ENCODE data around the gene VWA3B.

DNA sequence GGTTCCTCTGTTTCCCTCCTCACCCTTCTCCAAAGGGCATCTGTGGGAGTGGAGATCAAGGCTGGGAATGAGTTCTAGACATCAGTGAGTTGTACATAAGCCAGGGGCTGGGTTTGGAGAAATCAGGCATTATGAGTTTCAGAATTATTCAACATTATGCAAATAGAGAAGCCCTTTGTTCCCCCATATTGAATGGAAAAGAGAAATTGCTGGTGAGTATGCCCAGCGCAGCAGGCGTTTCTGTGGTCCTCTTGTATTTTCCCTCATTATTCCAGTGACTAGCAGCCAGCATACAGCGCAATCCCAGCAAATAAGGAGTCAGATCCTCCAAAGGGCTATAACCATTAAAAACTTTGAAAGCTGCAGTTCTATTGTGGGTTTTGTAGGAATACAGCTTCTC, 94.4 kb downstream of the VWA3B start:
- TF ChIP-seq, protein P1, sequence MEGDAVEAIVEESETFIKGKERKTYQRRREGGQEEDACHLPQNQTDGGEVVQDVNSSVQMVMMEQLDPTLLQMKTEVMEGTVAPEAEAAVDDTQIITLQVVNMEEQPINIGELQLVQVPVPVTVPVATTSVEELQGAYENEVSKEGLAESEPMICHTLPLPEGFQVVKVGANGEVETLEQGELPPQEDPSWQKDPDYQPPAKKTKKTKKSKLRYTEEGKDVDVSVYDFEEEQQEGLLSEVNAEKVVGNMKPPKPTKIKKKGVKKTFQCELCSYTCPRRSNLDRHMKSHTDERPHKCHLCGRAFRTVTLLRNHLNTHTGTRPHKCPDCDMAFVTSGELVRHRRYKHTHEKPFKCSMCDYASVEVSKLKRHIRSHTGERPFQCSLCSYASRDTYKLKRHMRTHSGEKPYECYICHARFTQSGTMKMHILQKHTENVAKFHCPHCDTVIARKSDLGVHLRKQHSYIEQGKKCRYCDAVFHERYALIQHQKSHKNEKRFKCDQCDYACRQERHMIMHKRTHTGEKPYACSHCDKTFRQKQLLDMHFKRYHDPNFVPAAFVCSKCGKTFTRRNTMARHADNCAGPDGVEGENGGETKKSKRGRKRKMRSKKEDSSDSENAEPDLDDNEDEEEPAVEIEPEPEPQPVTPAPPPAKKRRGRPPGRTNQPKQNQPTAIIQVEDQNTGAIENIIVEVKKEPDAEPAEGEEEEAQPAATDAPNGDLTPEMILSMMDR (IDR thresholded peaks at IDR 0.05; ENCODE audit: low read length) = no peak
- no peak for TF ChIP-seq EZH2 (optimal IDR thresholded peaks at IDR 0.05; ENCODE audit: low read depth, low read length)

Measured in MM.1S (cell line).